Spleen (tissue), 7 donors: ENCODE results near the gene TMEM145.

Source experiments
- POLR2A ChIP-seq, 3 donors: fragments of 450-650 bp; IDR thresholded peaks; one replicate each; pipeline ENCODE4 v1.5.1; 2017; ENCODE audit warnings: antibody characterized with exemption in 3 of 3, mild to moderate bottlenecking in 1 of 3
- POLR2AphosphoS5 ChIP-seq, 3 donors: sonication (generic); formaldehyde crosslinking; IDR thresholded peaks; one replicate each; pipeline ENCODE4 v1.5.1; 2017; ENCODE audit warnings: antibody characterized with exemption in 3 of 3
- TF ChIP-seq, protein P1 (sequence below), 11 experiments: fragments of 200-600 bp in 7 of 11; fragments of 450-650 bp in 4 of 11; sonication (generic) in 4 of 11; IDR thresholded peaks in 8 of 11; conservative IDR thresholded peaks in 3 of 11; 1 replicate in 7 of 11; 2 replicates in 4 of 11; pipeline versions ENCODE4 v1.4.0 to v1.8.0; 2016 to 2021; ENCODE audit warnings: antibody characterized with exemption in 11 of 11, inconsistent platforms in 4 of 11, mild to moderate bottlenecking in 1 of 11
- donor health status: DM: no; HTN: no; CAD: no; lungs with moderate emphysema.
- donor health status: DM: no; HTN: no; CAD: no.
- donor health status: DM: no; HTN: no; CAD: no.

DNA sequence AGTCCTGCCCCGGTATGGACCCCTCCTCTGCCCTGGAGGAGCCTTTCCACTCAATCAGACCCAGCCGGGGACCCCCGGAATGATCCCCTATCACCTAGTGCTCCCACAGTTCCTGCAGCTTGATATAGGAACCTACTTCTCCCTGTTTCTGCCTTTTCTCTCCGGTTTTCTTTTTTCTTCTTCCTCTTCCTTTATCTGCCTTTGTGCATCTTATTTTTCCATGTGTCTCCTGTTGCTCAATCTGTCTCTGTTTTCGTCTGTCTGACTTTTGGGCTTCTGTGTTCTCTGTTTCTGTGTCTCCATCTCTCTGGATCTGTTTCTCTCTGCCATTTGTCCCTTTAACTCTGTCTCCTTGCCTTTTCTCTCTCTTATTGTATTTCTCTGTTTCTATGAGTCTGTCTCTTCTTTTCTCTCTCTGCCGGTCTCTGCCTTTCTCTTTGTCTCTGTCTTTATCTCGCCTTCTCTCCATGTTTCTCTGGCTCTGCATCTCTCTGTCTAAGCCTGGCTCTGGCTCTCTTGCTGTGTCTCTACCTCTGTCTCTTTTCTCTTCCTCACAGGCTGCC lies 22.3 kb downstream of the TMEM145 start:
- TF ChIP-seq, protein P1, sequence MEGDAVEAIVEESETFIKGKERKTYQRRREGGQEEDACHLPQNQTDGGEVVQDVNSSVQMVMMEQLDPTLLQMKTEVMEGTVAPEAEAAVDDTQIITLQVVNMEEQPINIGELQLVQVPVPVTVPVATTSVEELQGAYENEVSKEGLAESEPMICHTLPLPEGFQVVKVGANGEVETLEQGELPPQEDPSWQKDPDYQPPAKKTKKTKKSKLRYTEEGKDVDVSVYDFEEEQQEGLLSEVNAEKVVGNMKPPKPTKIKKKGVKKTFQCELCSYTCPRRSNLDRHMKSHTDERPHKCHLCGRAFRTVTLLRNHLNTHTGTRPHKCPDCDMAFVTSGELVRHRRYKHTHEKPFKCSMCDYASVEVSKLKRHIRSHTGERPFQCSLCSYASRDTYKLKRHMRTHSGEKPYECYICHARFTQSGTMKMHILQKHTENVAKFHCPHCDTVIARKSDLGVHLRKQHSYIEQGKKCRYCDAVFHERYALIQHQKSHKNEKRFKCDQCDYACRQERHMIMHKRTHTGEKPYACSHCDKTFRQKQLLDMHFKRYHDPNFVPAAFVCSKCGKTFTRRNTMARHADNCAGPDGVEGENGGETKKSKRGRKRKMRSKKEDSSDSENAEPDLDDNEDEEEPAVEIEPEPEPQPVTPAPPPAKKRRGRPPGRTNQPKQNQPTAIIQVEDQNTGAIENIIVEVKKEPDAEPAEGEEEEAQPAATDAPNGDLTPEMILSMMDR (IDR thresholded peaks at IDR 0.05 in 8 of 11, conservative IDR thresholded peaks at IDR 0.05 in 3 of 11): no peak
- no peak for TF ChIP-seq POLR2A (IDR thresholded peaks at IDR 0.05)
- TF ChIP-seq POLR2AphosphoS5 (IDR thresholded peaks at IDR 0.05): no peak
